ENCODE results near the gene MCAM.

The MCAM gene

GRCh38 chr11:119344291-119345010 lies 27.5 kb upstream of the MCAM start:
- no peak for DNase-seq (ENCODE audit: low spot score)

- DNase-seq (ENCODE audit: low spot score), result no peak
Measured at GRCh38 chr11:119343726-119344125, 26.8 kb upstream of the MCAM start.

- DNase-seq (ENCODE audit: low spot score), result no peak
Measured at GRCh38 chr11:119342362-119343130, 25.6 kb upstream of the MCAM start.

GRCh38 chr11:119342023-119342300 lies 25.0 kb upstream of the MCAM start:
- no peak for DNase-seq (ENCODE audit: low spot score)

DNA sequence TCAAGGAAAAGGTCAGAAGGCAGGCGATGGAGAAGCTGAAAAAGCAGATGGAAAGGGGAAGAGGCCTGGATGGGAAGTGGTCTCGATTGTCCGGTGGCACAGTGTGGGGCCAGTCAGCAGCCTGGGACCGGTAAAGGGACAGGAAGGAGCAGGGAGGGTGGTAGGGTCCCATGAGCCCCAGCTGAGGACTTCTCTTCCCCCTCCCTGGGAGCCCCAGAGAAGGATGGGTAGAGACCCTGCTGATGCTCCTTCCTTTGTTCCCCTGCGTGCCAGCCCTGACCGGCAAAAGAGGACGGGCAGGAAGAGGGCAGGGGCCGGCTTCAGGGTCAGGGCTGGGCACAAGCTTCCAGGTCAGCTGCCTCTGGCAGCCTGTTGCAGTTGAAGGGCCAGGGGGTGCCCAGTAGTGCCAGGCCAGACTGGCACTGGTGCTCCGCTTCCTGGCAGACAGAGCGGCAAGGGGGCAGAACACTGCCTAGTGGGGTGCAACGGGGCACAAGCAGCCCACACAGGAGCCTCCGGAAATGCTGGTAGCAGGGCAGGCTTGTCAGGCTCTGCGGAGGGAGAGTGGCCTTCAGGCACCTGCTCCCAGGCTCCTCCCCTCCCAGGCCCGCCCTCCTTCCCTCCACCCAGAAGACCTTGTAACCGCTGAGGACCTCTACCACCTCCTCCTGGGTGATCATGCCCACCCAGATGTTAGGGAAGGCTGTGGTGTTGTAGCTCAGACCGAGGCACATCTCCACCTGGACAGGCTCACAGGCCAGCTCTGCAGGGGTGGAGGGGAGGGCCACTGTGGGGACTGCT lies 24.5 kb upstream of the MCAM start:
- no peak for DNase-seq (ENCODE audit: low spot score)

DNA sequence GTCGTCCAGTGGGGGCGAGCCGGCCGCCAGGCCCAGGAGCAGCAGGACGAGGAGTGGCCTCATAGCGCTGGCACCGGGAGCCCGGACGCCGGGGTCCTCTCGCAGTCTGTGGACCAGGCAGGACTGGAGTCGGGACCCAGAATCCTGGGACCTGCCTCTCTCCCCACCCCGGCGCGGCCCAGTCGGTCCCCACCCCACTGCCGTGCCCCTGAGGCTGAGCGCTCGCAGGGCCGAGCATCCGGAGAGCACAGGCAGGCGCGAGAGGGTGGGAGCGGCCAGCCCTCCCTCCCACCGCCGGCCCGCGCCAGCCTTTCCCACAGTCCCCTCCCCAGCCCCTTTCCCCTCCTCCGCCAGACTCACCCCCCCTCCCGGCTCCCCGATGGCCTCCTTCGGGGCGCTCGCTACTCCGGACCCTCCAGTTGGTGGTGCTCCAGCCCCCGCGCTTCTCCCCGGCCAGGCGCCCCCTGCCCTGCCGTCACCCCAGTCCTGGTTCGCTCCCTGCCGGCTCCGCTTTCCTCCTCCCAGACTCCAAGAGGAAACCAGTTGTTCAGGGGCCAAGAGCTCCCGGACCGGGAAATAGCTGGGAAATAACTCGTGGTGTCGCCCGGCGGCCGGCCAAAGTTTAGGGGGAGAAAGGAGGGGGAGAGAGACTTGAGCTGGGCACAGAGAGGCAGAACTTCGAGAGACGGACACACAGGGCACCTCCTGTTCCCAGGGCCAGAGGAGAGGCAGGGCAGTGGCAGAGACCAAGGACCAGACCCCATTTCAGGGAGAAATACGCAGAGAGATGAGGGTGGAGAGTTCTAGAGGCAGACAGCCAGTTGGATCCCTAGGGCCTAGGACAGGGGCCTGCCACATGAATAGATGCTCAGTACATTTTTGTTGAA lies 23.6 kb upstream of the MCAM start, which contains the start of gene C1QTNF5:
C1QTNF5 (minus strand) TSS at position 549 of the 887 bp plus-strand sequence; CDS start at position 63, 486 bp downstream.
- DNase-seq (ENCODE audit: low spot score), result no peak

- DNase-seq (ENCODE audit: low spot score), result no peak
Measured at GRCh38 chr11:119339589-119340334, 22.8 kb upstream of the MCAM start.

GRCh38 chr11:119338965-119339588 lies 22.1 kb upstream of the MCAM start:
- DNase-seq (ENCODE audit: low spot score), result no peak

- peak; percentile 61 for DNase-seq (ENCODE audit: low spot score)
Measured at GRCh38 chr11:119338318-119338890, 21.5 kb upstream of the MCAM start.

GRCh38 chr11:119337581-119338317 lies 20.8 kb upstream of the MCAM start:
- DNase-seq (ENCODE audit: low spot score), result no peak

DNA sequence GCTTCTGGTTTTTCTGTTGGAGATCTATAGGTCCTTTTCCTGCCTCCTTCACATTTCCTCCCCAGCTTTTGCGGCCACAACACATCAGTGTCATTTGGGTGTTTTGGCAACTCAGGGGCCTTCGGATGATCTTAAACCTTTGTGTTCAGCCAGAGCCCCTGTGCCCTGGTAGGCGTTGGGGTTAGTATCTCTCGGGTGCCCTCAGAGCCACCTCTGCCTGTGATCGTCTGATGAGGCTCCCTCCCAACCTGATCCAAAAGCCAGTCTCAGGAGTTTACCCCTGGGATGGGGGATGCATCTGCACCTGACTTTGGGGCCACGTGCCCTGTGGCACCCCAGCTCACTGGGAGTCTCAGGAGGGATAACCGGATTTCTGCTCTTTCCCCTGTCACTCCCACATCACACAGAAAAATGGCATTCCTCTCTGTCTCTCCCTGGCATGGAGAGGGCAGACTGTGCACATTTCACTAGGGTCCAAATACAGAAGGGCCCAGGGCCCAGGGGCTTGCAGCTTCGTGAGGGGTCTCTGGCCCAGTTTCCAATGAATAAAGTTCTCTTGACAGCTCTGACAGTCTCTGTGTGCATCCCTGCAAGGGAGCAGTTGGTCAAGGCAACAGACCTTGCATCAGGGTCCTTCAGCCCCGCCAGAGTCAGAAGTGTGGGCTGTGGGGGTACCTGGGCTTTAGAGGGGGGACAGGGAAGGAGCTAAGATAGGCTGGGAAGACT lies 20.0 kb upstream of the MCAM start:
- DNase-seq (ENCODE audit: low spot score), result no peak

DNA sequence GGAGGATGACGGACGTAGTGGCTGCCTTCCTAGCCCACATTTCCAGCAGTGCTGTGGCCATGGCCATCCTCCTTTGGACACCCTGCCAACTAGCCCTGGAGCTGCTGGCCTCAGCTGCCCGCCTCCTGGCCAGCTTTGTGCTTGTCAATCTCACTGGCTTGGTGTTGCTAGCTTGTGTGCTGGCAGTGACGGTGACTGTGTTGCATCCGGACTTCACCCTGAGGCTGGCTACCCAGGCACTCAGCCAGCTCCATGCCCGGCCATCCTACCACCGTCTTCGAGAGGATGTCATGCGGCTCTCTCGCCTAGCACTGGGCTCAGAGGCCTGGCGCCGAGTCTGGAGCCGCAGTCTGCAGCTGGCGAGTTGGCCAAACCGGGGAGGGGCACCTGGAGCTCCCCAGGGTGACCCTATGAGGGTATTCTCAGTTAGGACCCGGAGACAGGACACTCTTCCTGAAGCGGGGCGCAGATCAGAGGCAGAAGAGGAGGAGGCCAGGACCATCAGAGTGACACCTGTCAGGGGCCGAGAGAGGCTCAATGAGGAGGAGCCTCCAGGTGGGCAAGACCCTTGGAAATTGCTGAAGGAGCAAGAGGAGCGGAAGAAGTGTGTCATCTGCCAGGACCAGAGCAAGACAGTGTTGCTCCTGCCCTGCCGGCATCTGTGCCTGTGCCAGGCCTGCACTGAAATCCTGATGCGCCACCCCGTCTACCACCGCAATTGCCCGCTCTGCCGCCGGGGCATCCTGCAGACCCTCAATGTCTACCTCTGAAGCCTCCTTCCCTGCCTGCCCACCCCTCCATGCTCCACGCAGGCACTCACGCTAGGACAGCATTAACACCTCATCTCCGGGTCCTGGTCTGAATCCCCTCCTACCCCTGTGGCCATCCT lies 19.0 kb upstream of the MCAM start:
- no peak for DNase-seq (ENCODE audit: low spot score)

- no peak for DNase-seq (ENCODE audit: low spot score)
Measured at GRCh38 chr11:119335091-119335654, 18.2 kb upstream of the MCAM start.

DNA sequence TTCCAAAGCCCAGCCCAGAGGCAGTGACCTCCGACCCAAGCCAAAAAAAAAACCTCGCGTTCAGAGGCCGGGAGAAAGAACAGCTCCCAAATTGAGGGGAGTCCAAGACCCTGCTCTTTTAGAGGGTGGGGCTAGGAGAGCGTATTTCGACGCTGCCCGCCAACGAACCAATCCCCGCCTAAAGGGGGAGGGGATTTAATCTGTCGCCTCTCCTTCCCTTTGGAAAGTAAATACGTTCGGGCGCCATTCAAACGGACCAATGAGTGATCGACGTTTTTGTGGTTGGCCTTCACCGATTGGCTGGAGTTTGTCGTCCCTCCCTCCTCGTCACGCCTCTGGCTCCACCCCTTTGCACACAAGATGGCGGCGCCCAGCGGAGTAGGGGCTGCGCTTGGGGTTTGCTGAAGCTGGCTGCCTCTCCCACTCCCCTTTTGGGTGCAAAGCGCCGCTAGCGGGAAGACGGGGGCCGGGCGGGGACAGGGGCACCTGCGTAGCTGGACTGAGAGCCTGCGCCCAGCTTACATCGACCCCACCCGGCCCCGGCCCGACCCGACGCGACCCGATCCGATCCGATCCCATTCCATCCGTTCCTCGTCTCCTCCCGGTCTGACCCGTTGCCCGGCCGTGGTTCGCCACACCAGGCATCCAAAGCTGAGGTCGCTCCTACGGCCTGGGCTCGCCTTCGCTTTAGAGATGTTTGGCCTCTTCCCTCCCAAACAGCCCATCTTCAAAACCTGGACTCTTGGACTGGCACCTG lies 17.4 kb upstream of the MCAM start, which contains the start of gene RNF26:
RNF26 (plus strand) TSS at position 354 of the 757 bp plus-strand sequence. CDS start 596 bp downstream, outside the sequence.
- peak; percentile 95 for DNase-seq (ENCODE audit: low spot score)

DNA sequence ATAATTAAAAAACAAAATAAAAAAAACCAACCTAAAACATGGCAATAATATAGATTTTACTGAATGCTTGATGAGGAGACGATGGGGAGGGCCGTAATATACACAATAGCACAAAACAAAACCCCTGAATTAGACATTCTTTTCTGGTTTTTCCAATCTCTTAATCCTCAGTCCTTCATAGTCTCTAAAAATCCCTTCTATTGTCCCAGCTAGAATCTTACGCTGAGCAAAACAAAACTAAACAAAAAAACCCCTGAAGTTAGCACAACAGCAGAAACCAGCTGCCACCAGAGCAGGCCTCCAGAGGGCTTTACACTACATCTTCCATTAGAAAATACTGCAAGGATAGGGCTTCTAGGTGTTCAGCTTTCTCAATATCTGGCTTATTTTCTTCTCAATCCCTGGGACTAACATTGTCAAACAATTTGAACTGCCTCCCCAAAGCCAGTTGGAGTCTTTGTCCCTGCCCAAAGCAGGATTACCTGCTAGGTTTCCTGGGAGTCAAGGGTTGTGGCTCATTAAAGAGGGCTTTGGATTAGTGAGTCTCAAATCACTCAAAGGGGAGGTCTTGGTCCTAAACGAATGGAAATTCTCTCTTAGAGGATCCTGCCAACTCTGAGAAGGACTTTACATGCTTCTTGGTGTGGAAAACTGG lies 15.3 kb upstream of the MCAM start:
- DNase-seq (ENCODE audit: low spot score), result no peak

DNA sequence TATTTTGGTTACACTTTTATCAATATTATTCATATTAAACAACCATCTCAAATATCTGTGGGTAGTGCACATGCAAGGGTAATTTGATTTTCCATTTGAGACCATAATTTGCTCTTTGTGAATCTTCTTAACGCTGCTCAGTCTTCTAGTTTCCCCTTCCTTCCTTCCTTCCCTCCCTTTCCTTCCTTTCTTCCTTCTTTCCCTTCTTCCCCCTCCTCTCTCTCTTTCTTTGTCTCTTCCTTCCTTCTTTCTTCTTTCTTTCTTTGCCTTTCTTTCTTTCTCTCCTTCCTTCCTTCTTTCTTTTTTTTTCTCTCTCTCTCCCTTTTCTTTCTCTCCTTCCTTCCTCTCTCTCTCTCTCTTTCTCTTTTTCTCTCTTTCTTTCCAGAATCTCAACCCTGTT lies 13.3 kb upstream of the MCAM start:
- no peak for DNase-seq (ENCODE audit: low spot score)
